Measurements from ENCODE around the gene LDLR.
"Not testable (repeated sequence)": the region's sequence is repeated elsewhere in the genome, so short reads cannot be mapped to it uniquely, and the experiment has no call there.

Gene LDLR

DNA sequence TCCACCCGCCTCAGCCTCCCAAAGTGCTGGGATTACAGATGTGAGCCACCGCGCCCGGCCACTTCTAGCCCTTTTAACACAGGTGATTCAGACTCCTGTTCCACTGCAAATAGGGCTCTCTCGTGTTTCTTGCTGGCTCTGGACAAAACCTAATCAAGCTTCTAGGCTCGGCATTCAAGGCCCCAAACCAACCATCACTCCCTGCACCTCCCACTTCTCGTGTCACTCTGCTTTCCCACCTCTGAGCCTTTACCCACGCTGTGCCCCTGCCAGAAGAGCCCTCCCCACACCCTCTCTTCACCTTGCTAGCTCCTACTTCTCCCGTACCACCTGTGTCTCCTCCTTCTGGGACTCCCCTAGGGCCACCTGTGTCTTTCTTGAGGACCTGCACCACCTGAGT is 88.3 kb downstream of the LDLR start:
- DNase-seq, result no peak

- DNase-seq, result not testable (repeated sequence)
These were observed 89.8 kb downstream of the LDLR start for GRCh38 chr19:11179145-11179465.

DNA sequence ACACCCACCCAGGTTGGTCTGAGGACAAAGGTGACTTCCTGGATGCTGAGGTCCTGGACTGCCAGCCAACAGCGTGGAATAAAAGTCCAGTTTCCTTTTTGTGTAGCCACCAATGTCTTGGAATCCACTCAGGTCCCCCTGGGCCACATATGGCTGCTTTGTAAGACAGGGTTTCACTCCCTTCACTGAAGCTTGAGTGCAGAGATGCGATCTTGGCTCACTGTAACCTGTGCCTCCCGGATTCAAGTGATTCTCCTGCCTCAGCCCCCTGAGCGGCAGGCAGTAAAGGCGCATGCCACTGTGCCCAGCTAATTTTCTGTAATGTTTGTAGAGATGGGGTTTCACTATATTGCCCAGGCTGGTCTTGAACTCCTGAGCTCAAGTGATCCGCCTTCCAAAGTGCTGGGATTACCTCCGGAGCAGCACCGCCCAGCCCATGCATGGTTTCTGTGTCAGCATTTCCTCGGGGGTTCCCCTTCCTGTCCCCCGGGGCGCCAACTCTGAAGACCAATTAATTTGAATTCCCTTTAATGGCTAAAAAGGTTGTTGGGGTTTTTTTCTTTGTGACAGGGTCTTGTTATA is 90.5 kb downstream of the LDLR start:
- no peak for DNase-seq

GRCh38 chr19:11180346-11180745 is 91.1 kb downstream of the LDLR start:
- no peak for DNase-seq

DNA sequence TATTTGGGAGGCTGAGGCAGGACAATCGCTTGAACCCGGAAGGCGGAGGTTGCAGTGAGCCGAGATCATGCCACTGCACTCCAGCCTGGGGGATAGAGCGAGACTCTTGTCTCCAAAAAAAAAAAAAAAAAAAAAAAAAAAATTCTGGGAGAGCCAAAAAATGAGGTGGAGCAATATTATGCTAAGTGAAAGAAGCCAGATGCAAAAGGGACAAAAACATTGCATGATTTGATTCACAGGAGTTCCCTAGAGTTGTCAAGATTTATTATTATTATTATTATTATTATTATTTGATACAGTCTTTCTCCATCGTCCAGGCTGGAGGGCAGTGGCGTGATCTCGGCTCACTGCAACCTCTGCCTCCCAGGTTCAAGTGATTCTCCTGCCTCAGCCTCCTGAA is 91.7 kb downstream of the LDLR start:
- not testable (repeated sequence) for DNase-seq

DNA sequence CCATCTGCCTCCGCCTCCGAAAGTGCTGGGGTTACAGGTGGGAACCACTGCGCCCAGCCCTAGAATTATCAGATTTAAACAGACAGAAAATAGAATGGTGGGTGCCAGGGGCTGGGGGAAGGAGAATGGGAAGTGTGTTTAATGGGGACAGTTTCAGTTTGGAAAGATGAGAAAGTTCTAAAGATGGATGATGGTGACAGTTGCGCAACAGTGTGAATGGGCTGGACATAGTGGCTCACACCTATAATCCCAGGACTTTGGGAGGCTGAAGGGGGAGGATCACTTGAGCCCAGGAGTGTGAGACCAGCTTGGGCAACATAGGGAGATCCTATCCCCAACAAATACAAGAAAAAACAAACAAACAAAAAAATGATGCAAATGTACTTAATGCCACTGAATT is 92.2 kb downstream of the LDLR start:
- no peak for DNase-seq
